Activated CD8-positive, alpha-beta memory T cell treated with anti-CD3 and anti-CD28 coated beads, Interleukin-2, amount 10 ng/mL, durations not matched to agents 7 days and 5 days (primary cell): Measurements from ENCODE around the gene SLC2A13. TPM values are rescaled to one million over a fixed set of nuclear protein-coding genes. Genes with fewer than 3 reads are reported as not detected.
"Not testable (repeated sequence)": the region's sequence is repeated elsewhere in the genome, so short reads cannot be mapped to it uniquely, and the experiment has no call there.

Experiments used
- ATAC-seq: fragments of 150-1000 bp; cut with Tn5 transposase; one replicate; pipeline ENCODE4 v1.10.0; 2021; ENCODE audit warnings: moderate library complexity
- CTCF ChIA-PET: fragments of 350-600 bp; sonication (Branson Sonifier 250); formaldehyde crosslinking; loops from one replicate; lab custom pipeline; 2021; ENCODE audit warnings: antibody characterized with exemption; lab: Charles Lee
- DNase-seq: peaks from one replicate; pipeline ENCODE4 v3.0.0-alpha.2; 2020
- H3K27ac Mint-ChIP-seq: one replicate; pipeline ENCODE4 v1.8.0; 2021; ENCODE audit warnings: mild to moderate bottlenecking, mixed read lengths
- H3K27me3 Mint-ChIP-seq: one replicate; pipeline ENCODE4 v1.8.0; 2021; ENCODE audit warnings: mixed read lengths
- H3K36me3 Mint-ChIP-seq: one replicate; pipeline ENCODE4 v1.8.0; 2021; ENCODE audit warnings: mild to moderate bottlenecking, mixed read lengths
- H3K4me1 Mint-ChIP-seq: one replicate; pipeline ENCODE4 v1.8.0; 2021; ENCODE audit warnings: mixed read lengths
- H3K4me3 Mint-ChIP-seq: one replicate; pipeline ENCODE4 v1.8.0; 2021; ENCODE audit warnings: mild to moderate bottlenecking, moderate library complexity, mixed read lengths
- H3K9me3 Mint-ChIP-seq: one replicate; pipeline ENCODE4 v1.8.0; 2022; ENCODE audit warnings: low read depth, mixed read lengths
- total RNA-seq, 2 experiments: library from RNA; stranded (reverse); gene quantifications; one replicate each; pipeline ENCODE4 v1.2.3, GENCODE V29; 2021

The SLC2A13 gene
- total RNA-seq, 2 experiments from 2014 or later = 7.8 to 8.0 TPM

DNA sequence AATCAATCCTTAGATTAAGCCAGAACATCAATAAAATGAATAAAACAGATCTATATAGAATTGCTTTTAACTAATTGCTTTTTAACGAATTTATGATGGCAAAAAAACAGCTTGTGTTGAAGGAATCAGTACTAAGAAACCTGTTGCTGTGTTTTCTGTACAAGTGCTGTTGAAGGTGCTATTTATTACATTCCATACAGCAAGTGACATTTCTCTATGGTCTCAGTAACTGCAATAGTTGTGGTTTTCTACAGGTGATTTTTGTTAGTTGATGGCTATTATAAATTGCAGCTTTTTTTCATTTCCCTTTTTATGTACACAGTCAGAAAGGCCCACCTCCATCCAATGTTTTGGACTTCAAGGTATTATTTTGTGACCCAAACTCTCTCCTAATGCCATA is 56.6 kb downstream of the SLC2A13 start:
- ATAC-seq = no peak
- H3K36me3 Mint-ChIP-seq = no peaks in the 10 kb centered on the region
- no peak for DNase-seq
- no peaks in the 10 kb centered on the region for H3K27me3 Mint-ChIP-seq
- H3K4me1 Mint-ChIP-seq = no peaks in the 10 kb centered on the region
- H3K9me3 Mint-ChIP-seq = no peaks in the 10 kb centered on the region
- CTCF ChIA-PET = no interaction called here
- no peak overlapping the region for H3K27ac Mint-ChIP-seq
- no peak overlapping the region for H3K4me3 Mint-ChIP-seq

DNA sequence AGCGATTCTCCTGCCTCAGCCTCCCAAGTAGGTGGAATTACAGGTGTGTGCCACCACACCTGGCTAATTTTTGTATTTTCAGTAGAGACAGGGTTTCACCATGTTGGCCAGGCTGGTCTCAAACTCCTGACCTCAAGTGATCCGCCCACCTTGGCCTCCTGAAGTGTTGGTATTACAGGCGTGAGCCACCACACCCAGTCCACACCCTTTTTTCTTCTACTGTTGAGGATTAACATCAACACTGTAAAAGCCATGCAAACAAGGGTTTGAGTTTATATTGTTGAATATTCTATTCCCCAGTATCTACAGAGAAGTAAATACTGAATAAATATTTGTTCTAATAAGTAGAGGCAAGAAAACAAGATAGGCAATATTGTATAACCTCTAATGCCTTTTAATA is 58.9 kb downstream of the SLC2A13 start:
- H3K36me3 Mint-ChIP-seq, H3K4me3 Mint-ChIP-seq, ATAC-seq, H3K27ac Mint-ChIP-seq, H3K4me1 Mint-ChIP-seq, H3K9me3 Mint-ChIP-seq, DNase-seq, H3K27me3 Mint-ChIP-seq, CTCF ChIA-PET: not testable (repeated sequence)

- Mint-ChIP-seq H3K27me3 (no peaks in the 10 kb centered on the region), H3K36me3 (peaks cover 2% of the 10 kb centered on the region), H3K4me1 (no peaks in the 10 kb centered on the region), H3K4me3 (no peak overlapping the region), H3K27ac (no peak overlapping the region), H3K9me3 (no peaks in the 10 kb centered on the region)
- DNase-seq (no peak), ATAC-seq (no peak)
- CTCF ChIA-PET = no interaction called here
Observed at GRCh38 chr12:40045656-40046055, 60.2 kb downstream of the SLC2A13 start.

- Mint-ChIP-seq H3K4me1 (peaks cover 2% of the 10 kb centered on the region), H3K36me3 (peaks cover 2% of the 10 kb centered on the region), H3K4me3 (no peak overlapping the region), H3K27me3 (no peaks in the 10 kb centered on the region), H3K27ac (no peak overlapping the region), H3K9me3 (no peaks in the 10 kb centered on the region)
- CTCF ChIA-PET = no interaction called here
- no peak for DNase-seq
- no peak for ATAC-seq
Observed at GRCh38 chr12:40044396-40044795, 61.5 kb downstream of the SLC2A13 start.

GRCh38 chr12:40039598-40039997 is 66.3 kb downstream of the SLC2A13 start:
- peaks cover 2% of the 10 kb centered on the region for H3K36me3 Mint-ChIP-seq
- ATAC-seq = no peak
- H3K9me3 Mint-ChIP-seq = no peaks in the 10 kb centered on the region
- CTCF ChIA-PET = no interaction called here
- DNase-seq = no peak
- H3K4me3 Mint-ChIP-seq = no peak overlapping the region
- H3K27me3 Mint-ChIP-seq = no peaks in the 10 kb centered on the region
- H3K4me1 Mint-ChIP-seq = peaks cover 3% of the 10 kb centered on the region
- H3K27ac Mint-ChIP-seq = no peak overlapping the region

DNA sequence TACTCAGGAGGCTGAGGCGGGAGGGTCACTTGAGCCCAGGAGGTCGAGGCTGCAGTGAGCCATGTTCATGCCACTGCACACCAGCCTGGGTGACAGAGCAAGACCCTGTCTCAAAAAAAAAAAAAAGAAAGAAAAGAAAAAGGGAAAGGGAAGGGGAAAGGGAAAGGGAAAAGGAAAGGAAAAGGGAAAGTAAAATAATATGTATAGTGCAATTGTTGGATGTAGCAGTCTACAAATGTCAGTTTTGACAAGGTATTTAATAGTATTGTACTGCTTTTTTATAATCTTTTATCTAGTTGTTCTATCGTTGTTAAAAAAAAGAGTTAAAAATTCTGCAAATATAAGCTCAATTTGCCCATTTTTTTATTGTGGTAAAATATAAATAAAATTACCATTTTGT is 67.3 kb downstream of the SLC2A13 start:
- Mint-ChIP-seq H3K27ac (no peak overlapping the region), H3K27me3 (no peaks in the 10 kb centered on the region), H3K36me3 (peaks cover 2% of the 10 kb centered on the region), H3K4me1 (peaks cover 8% of the 10 kb centered on the region), H3K9me3 (no peaks in the 10 kb centered on the region), H3K4me3 (no peak overlapping the region)
- DNase-seq (no peak), ATAC-seq (no peak)
- CTCF ChIA-PET = interaction anchor here (2.0 kb wide), 1 partner anchor 10 kb away, joined by 4 read pairs; no protein-coding TSS in a partner anchor

DNA sequence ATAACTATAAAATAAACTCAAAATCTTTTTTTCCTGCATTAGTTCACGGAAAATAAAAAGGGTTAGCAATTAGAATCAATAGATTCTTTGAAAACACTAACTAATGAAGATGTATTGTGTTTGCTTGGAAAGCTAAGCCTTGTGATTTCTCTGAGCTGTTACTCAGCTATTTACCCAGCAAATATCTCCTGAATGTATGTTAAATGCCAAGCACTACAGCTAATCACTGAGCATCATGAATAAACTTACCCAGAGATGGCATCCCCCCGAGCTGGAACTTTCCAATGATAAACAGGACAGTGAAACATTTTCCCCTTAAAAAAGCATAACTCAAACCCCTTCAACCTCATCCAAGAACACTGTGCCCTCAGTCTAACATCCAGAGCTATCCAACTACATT is 71.2 kb downstream of the SLC2A13 start:
- H3K4me1 Mint-ChIP-seq = peaks cover 8% of the 10 kb centered on the region
- H3K9me3 Mint-ChIP-seq = no peaks in the 10 kb centered on the region
- CTCF ChIA-PET = interaction anchor here (1.9 kb wide), 1 partner anchor 23 kb away, joined by 8 read pairs; no protein-coding TSS in a partner anchor
- no peaks in the 10 kb centered on the region for H3K27me3 Mint-ChIP-seq
- DNase-seq (no peak), ATAC-seq (no peak)
- no peaks in the 10 kb centered on the region for H3K36me3 Mint-ChIP-seq
- no peak overlapping the region for H3K4me3 Mint-ChIP-seq
- H3K27ac Mint-ChIP-seq = no peak overlapping the region

DNA sequence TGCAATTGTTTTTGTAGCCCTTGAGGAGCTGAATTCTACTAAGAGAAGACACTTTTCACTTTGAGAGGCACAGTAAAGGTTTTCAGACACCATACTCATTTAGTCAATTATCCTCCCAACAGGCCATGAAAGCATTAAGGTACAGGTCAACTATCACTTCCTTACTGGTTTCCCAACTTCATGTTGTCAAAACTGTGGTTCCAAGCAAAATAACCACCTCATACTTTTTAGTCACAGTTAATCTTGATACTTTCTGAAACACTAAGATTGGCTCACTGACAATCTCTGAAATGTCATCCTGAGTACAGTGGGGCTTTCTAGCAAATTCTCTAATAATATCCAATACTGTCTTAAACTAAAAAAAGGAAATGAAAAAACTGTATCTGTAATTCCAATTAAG is 71.7 kb downstream of the SLC2A13 start:
- CTCF ChIA-PET = interaction anchor here (1.9 kb wide), 1 partner anchor 23 kb away, joined by 8 read pairs; no protein-coding TSS in a partner anchor
- Mint-ChIP-seq H3K27ac (no peak overlapping the region), H3K4me3 (no peak overlapping the region), H3K9me3 (no peaks in the 10 kb centered on the region), H3K4me1 (peaks cover 6% of the 10 kb centered on the region), H3K36me3 (no peaks in the 10 kb centered on the region), H3K27me3 (no peaks in the 10 kb centered on the region)
- DNase-seq (no peak), ATAC-seq (no peak)

DNA sequence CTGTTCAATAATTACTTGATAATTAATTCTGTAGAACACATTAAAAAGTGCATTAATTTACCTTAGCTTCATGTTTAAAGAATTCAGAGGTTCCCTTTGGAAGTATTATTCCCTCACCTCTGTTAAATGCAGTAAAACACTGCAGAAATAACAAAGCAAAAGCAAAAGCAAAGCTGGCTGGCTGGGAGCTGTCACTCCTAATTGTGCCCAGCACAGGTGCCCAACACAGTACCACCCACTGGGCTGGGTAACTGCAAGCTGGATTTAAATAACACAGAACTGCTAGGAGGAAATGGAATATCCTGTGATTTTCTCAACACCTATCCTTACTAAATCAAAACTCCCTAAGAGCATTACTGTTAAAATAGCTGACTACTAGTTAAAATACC is 72.6 kb downstream of the SLC2A13 start:
- peaks cover 4% of the 10 kb centered on the region for H3K4me1 Mint-ChIP-seq

DNA sequence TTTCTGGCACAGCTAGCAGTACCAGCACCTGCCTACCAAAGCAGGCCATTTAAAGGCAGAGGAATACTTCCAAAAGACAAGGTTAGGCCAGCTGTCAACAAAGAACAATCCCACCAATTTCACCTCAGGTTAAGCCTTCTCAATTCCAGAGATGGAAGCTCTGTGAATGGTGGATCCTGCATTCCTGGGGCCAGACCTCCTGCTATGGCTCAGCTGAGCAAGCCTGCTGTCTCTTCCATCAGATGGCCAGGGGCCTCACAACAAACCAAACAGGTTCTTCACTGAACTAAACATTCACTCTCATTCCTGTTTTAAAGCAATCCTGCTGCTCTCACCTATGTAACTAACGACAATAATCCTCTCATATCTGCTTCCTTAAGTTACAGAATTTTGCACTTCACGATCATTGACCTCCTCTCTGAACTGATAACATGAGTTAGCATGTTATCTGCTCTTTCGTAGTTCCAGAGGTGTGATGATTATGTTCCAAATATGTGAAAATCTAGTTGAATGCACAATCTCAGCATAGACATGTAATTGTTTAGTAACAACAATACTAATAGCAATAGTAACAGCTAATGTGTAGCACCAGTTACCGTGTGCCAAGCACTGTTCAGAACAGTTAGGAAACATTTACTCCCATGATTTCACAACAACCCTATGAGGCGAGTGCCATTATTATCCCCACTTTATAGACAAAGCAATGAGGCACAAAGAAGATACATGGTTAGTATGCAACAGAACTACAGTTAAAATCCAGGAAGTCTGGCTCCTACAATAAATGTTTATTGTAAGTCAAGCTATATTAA is 73.2 kb downstream of the SLC2A13 start:
- Mint-ChIP-seq H3K36me3 (no peaks in the 10 kb centered on the region), H3K27me3 (no peaks in the 10 kb centered on the region), H3K27ac (no peak overlapping the region), H3K9me3 (no peaks in the 10 kb centered on the region), H3K4me3 (no peak overlapping the region), H3K4me1 (peaks cover 4% of the 10 kb centered on the region)
- no peak for ATAC-seq
- DNase-seq = no peak
- CTCF ChIA-PET = interaction anchor here (0.9 to 1.9 kb wide), 4 partner anchors 21 to 72 kb away, joined by 4 to 8 read pairs (median 4); no protein-coding TSS in a partner anchor

More for the DNA sequence above, 72.6 kb downstream of the SLC2A13 start:
- CTCF ChIA-PET = interaction anchor here (1.4 to 1.9 kb wide), 3 partner anchors 21 to 72 kb away, joined by 4 to 8 read pairs (median 4); no protein-coding TSS in a partner anchor
- no peaks in the 10 kb centered on the region for H3K27me3 Mint-ChIP-seq
- no peak overlapping the region for H3K4me3 Mint-ChIP-seq
- ATAC-seq (no peak), DNase-seq (no peak)
- H3K36me3 Mint-ChIP-seq = no peaks in the 10 kb centered on the region
- no peak overlapping the region for H3K27ac Mint-ChIP-seq
- no peaks in the 10 kb centered on the region for H3K9me3 Mint-ChIP-seq

GRCh38 chr12:40031965-40032364 is 73.9 kb downstream of the SLC2A13 start:
- Mint-ChIP-seq H3K27ac (no peak overlapping the region), H3K9me3 (no peaks in the 10 kb centered on the region), H3K36me3 (no peaks in the 10 kb centered on the region), H3K4me3 (no peak overlapping the region), H3K27me3 (no peaks in the 10 kb centered on the region), H3K4me1 (peaks cover 4% of the 10 kb centered on the region)
- no peak for DNase-seq
- ATAC-seq = no peak
- CTCF ChIA-PET = interaction anchor here (0.9 to 1.4 kb wide), 2 partner anchors 21 to 22 kb away, joined by 4 read pairs; no protein-coding TSS in a partner anchor

GRCh38 chr12:40030970-40031369 is 74.9 kb downstream of the SLC2A13 start:
- not testable (repeated sequence) for H3K4me1 Mint-ChIP-seq, H3K27me3 Mint-ChIP-seq, H3K36me3 Mint-ChIP-seq, H3K9me3 Mint-ChIP-seq, DNase-seq, H3K4me3 Mint-ChIP-seq, H3K27ac Mint-ChIP-seq, ATAC-seq
- CTCF ChIA-PET = interaction anchor here (2.3 kb wide), 1 partner anchor 20 kb away, joined by 12 read pairs; no protein-coding TSS in a partner anchor

GRCh38 chr12:40028296-40028695 is 77.6 kb downstream of the SLC2A13 start:
- H3K4me3 Mint-ChIP-seq = no peak overlapping the region
- no peaks in the 10 kb centered on the region for H3K4me1 Mint-ChIP-seq
- H3K36me3 Mint-ChIP-seq = peaks cover 2% of the 10 kb centered on the region
- no peaks in the 10 kb centered on the region for H3K9me3 Mint-ChIP-seq
- CTCF ChIA-PET = interaction anchor here (1.2 kb wide), 1 partner anchor 9 kb away, joined by 4 read pairs; no protein-coding TSS in a partner anchor
- ATAC-seq (no peak), DNase-seq (no peak)
- no peak overlapping the region for H3K27ac Mint-ChIP-seq
- no peaks in the 10 kb centered on the region for H3K27me3 Mint-ChIP-seq

DNA sequence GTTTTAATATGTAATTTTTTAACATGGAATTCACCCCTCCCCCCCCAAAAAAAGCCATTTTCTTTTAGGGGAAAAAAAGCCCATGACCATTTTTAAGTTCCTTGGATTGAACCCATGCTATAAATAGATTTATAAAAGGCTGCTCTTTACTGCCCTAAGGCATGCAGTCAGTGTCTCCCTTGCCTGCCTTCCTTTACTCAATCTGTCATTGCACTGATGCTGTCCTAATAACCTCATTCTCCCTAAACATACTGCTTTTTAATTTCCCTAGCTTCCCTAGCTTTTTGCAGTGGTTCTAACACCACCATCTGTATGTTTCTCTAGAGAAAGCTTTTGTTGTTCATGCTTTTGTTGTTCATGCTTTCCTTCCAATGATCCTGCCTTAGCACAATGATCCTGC is 83.0 kb downstream of the SLC2A13 start:
- Mint-ChIP-seq H3K9me3 (no peaks in the 10 kb centered on the region), H3K27ac (no peak overlapping the region), H3K27me3 (no peaks in the 10 kb centered on the region), H3K36me3 (peaks cover 2% of the 10 kb centered on the region), H3K4me1 (no peaks in the 10 kb centered on the region), H3K4me3 (no peak overlapping the region)
- no peak for ATAC-seq
- CTCF ChIA-PET = no interaction called here
- no peak for DNase-seq
